Parathyroid adenoma (tissue), 2 donors: ENCODE measurements around the gene ACE.

Experiments
- H2AFZ ChIP-seq: fragments of 300-600 bp; sonication (generic); one replicate; pipeline ENCODE4 v1.7.0; 2017; ENCODE audit warnings: antibody characterized with exemption, mild to moderate bottlenecking
- H3K27ac ChIP-seq: fragments of 300-600 bp; sonication (generic); one replicate; pipeline ENCODE4 v1.7.0; 2017
- H3K27me3 ChIP-seq: fragments of 300-600 bp; sonication (generic); one replicate; pipeline ENCODE4 v1.7.0; 2017; ENCODE audit warnings: low read length; ENCODE audit not compliant: control insufficient read depth, insufficient read depth
- H3K36me3 ChIP-seq: fragments of 300-600 bp; sonication (generic); one replicate; pipeline ENCODE4 v1.7.0; 2017; ENCODE audit warnings: low read length; ENCODE audit not compliant: control insufficient read depth, insufficient read depth
- H3K4me1 ChIP-seq: fragments of 300-600 bp; sonication (generic); one replicate; pipeline ENCODE4 v1.7.0; 2017; ENCODE audit warnings: control low read depth
- H3K4me2 ChIP-seq: fragments of 300-600 bp; sonication (generic); one replicate; pipeline ENCODE4 v1.7.0; 2017; ENCODE audit warnings: low read length
- H3K4me3 ChIP-seq: fragments of 300-600 bp; sonication (generic); one replicate; pipeline ENCODE4 v1.7.0; 2017; ENCODE audit warnings: low read depth, low read length
- H3K79me2 ChIP-seq: fragments of 300-600 bp; sonication (generic); one replicate; pipeline ENCODE4 v1.7.0; 2017; ENCODE audit warnings: control low read depth
- H3K9ac ChIP-seq: fragments of 300-600 bp; sonication (generic); one replicate; pipeline ENCODE4 v1.7.0; 2017; ENCODE audit warnings: mild to moderate bottlenecking
- H3K9me3 ChIP-seq: fragments of 300-600 bp; sonication (generic); one replicate; pipeline ENCODE4 v1.7.0; 2017; ENCODE audit warnings: low read length; ENCODE audit not compliant: control insufficient read depth
- TF ChIP-seq, protein P1 (sequence below): fragments of 300-600 bp; sonication (generic); IDR thresholded peaks from one replicate; pipeline ENCODE4 v1.7.0; 2017; ENCODE audit warnings: antibody characterized with exemption, mild to moderate bottlenecking
- donor health status: primary hyperparathyroidism.

The ACE gene

DNA sequence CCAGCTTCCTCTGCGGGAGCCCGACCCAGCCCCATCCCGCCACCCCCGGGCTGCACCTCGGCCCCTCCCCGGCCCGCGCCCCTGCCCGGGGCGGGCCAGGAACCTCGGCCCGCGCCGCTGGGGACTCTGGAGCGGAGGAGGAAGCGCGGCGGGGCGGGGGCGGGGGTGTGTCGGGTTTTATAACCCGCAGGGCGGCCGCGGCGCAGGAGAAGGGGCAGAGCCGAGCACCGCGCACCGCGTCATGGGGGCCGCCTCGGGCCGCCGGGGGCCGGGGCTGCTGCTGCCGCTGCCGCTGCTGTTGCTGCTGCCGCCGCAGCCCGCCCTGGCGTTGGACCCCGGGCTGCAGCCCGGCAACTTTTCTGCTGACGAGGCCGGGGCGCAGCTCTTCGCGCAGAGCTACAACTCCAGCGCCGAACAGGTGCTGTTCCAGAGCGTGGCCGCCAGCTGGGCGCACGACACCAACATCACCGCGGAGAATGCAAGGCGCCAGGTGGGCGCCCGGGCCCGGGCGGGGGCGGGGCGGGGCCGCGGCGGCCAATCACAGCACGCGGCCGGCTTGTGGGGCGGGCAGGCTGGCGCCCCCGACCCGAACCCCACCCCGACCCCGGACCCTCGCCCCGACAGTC, at the start of gene ACE:
Gene ACE, plus strand, starts transcription at position 208 of the 626 bp plus-strand sequence. Its CDS starts 34 bp downstream, at position 242.
- TF ChIP-seq, protein P1, sequence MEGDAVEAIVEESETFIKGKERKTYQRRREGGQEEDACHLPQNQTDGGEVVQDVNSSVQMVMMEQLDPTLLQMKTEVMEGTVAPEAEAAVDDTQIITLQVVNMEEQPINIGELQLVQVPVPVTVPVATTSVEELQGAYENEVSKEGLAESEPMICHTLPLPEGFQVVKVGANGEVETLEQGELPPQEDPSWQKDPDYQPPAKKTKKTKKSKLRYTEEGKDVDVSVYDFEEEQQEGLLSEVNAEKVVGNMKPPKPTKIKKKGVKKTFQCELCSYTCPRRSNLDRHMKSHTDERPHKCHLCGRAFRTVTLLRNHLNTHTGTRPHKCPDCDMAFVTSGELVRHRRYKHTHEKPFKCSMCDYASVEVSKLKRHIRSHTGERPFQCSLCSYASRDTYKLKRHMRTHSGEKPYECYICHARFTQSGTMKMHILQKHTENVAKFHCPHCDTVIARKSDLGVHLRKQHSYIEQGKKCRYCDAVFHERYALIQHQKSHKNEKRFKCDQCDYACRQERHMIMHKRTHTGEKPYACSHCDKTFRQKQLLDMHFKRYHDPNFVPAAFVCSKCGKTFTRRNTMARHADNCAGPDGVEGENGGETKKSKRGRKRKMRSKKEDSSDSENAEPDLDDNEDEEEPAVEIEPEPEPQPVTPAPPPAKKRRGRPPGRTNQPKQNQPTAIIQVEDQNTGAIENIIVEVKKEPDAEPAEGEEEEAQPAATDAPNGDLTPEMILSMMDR: no peak
- H3K4me2 ChIP-seq: peak within 1 kb of the TSS; percentile 79
- peak within 1 kb of the TSS; percentile 35 for H3K4me3 ChIP-seq
- peak within 1 kb of the TSS; percentile 77 for H3K9ac ChIP-seq
- peaks cover 5% of the 10 kb centered on the region for H3K79me2 ChIP-seq
- no peaks in the 10 kb centered on the region for H3K27me3 ChIP-seq
- peak within 1 kb of the TSS; percentile 73 for H2AFZ ChIP-seq
- no peaks in the 10 kb centered on the region for H3K9me3 ChIP-seq
- H3K4me1 ChIP-seq: peaks cover 64% of the 10 kb centered on the region
- no peaks in the 10 kb centered on the region for H3K36me3 ChIP-seq
- H3K27ac ChIP-seq: peak within 1 kb of the TSS; percentile 97

DNA sequence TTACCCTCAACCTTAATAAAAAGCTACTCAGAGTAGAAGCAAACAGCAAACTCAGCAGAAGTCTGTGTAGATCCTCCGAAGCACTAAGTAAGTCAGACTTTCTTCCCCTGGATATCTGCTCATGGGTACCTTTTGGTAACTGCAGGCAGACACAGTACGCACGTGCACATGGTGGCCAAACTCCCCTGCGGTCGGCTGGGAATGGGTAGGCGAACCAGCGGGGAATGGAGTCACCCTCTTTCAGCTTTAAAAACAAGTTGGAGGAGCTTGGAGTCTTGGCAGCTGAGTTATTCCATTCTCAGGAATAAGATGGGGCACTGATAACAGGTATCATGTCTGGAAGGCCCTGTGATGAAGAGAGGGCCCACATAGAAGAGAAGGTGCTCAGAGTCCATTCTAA, 47.1 kb upstream of the ACE start:
- H3K27me3 ChIP-seq: no peaks in the 10 kb centered on the region
- H3K4me2 ChIP-seq: no peak overlapping the region
- TF ChIP-seq, protein P1: no peak
- H3K9ac ChIP-seq: no peak overlapping the region
- no peak overlapping the region for H3K4me3 ChIP-seq
- H3K27ac ChIP-seq: no peak overlapping the region
- no peaks in the 10 kb centered on the region for H3K79me2 ChIP-seq
- no peak overlapping the region for H2AFZ ChIP-seq
- no peaks in the 10 kb centered on the region for H3K36me3 ChIP-seq
- peaks cover 8% of the 10 kb centered on the region for H3K4me1 ChIP-seq
- no peaks in the 10 kb centered on the region for H3K9me3 ChIP-seq

DNA sequence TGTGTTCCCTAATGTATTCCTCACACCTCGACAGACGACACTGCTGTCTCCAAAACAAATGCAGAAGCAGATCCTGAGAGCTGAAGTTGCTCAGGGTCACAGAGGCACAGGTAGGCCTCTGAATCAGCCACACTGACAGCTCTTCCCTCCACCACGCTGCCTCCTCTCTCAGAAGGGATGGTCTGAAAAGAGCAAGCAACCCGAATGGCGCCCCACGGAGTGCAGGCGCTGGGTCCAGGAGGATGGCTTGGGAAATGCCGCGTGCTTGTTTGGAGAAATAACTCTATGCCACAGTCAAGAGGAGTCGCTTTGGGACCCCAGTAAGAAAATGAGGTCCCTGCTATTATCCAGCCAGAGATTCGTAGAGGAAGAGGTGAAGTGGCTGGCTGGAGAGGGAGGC, 46.6 kb upstream of the ACE start:
- H3K4me1 ChIP-seq: peaks cover 12% of the 10 kb centered on the region

DNA sequence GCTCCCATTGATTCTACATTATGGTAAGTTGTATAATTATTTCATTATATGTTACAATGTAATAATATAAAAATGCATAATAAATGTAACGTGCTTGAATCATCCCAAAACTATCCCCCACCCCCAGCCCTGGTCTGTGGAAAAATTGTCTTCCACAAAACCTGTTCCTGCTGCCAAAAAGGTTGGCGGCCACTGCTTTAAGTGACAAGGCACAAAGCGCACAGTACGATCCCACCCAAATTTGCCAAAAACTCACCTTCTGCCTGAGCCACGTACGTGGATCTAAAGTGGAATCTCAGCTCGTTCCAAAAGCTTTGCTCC, 45.3 kb upstream of the ACE start:
- H3K27ac ChIP-seq: no peak overlapping the region
- H3K9ac ChIP-seq: no peak overlapping the region

More for the DNA sequence above, 46.6 kb upstream of the ACE start:
- Histone ChIP-seq H3K9me3 (no peaks in the 10 kb centered on the region), H3K27me3 (no peaks in the 10 kb centered on the region), H3K36me3 (no peaks in the 10 kb centered on the region), H3K27ac (no peak overlapping the region), H3K79me2 (no peaks in the 10 kb centered on the region), H3K4me3 (no peak overlapping the region), H3K9ac (no peak overlapping the region), H2AFZ (no peak overlapping the region), H3K4me2 (no peak overlapping the region)
- TF ChIP-seq, protein P1: no peak

More for the DNA sequence above, 45.3 kb upstream of the ACE start:
- Histone ChIP-seq H3K36me3 (no peaks in the 10 kb centered on the region), H3K9me3 (no peaks in the 10 kb centered on the region), H3K4me2 (no peak overlapping the region), H3K4me3 (no peak overlapping the region), H2AFZ (no peak overlapping the region), H3K79me2 (no peaks in the 10 kb centered on the region), H3K4me1 (peaks cover 24% of the 10 kb centered on the region), H3K27me3 (no peaks in the 10 kb centered on the region)
- TF ChIP-seq, protein P1: no peak
